Thyroid gland (tissue), 4 donors: ENCODE measurements around the gene JPT2.

Experiments
- CTCF ChIP-seq, 6 experiments: fragments of 200-600 bp in 3 of 6; fragments of 450-650 bp in 3 of 6; sonication (generic) in 3 of 6; IDR thresholded peaks; one replicate each; pipeline ENCODE4 v1.5.1; 2016 to 2019; ENCODE audit warnings: antibody characterized with exemption in 6 of 6, mild to moderate bottlenecking in 2 of 6, inconsistent platforms in 1 of 6, moderate library complexity in 1 of 6
- POLR2A ChIP-seq, 2 donors: fragments of 450-650 bp; IDR thresholded peaks; one replicate each; pipeline ENCODE4 v1.6.1; 2017; ENCODE audit warnings: antibody characterized with exemption in 2 of 2, mild to moderate bottlenecking in 2 of 2, moderate library complexity in 1 of 2

- TF ChIP-seq CTCF (IDR thresholded peaks at IDR 0.05): no peak
- no peak for TF ChIP-seq POLR2A (IDR thresholded peaks at IDR 0.05)
Observed at GRCh38 chr16:1673424-1674151, 4.5 kb upstream of the JPT2 start.
